PC-9 (cell line): ENCODE data around the gene ANKRD66. TPM values are rescaled to one million over a fixed set of nuclear protein-coding genes. Genes with fewer than 3 reads are reported as not detected.

ENCODE experiments used
- BruUV-seq: library from RNA; stranded (reverse); fragments of 400-500 nt; replicated peaks from 2 replicates; lab custom pipeline; 2021; lab: Mats Ljungman, UMichigan
- CTCF ChIA-PET: fragments of 300-600 bp; sonication (Branson Sonifier 250); formaldehyde crosslinking; loops from one replicate; lab custom pipeline; 2022; ENCODE audit warnings: antibody characterized with exemption; lab: Charles Lee
- POLR2A ChIA-PET: fragments of 300-600 bp; sonication (Branson Sonifier 250); formaldehyde crosslinking; loops from one replicate; lab custom pipeline; 2022; ENCODE audit warnings: antibody characterized with exemption; ENCODE audit not compliant: unreplicated experiment; lab: Charles Lee
- DNase-seq, 2 experiments: peaks; one replicate each; pipeline versions ENCODE4 v3.0.0 to v3.0.0-alpha.2; 2015 to 2022; ENCODE audit warnings: mixed read lengths in 1 of 2
- H2AFZ ChIP-seq: fragments of 200-600 bp; sonication (generic); 2 replicates; pipeline ENCODE4 v1.8.1; 2017; ENCODE audit warnings: antibody characterized with exemption
- H3F3A ChIP-seq: fragments of 200-600 bp; sonication (generic); 2 replicates; pipeline ENCODE4 v1.8.1; 2017; ENCODE audit warnings: antibody characterized with exemption, mild to moderate bottlenecking, low read depth; ENCODE audit not compliant: insufficient read depth
- H3K27ac ChIP-seq: fragments of 200-600 bp; sonication (generic); 2 replicates; pipeline ENCODE4 v1.6.1; 2016; ENCODE audit warnings: mixed run types
- H3K27me3 ChIP-seq: fragments of 200-600 bp; sonication (generic); 2 replicates; pipeline ENCODE4 v1.6.1; 2016; ENCODE audit warnings: low read depth, mixed run types; ENCODE audit not compliant: insufficient read depth
- H3K36me3 ChIP-seq: fragments of 200-600 bp; sonication (generic); 2 replicates; pipeline ENCODE4 v1.6.1; 2016; ENCODE audit warnings: low read depth, mixed run types
- H3K4me1 ChIP-seq: fragments of 200-600 bp; sonication (generic); replicated peaks from 2 replicates; pipeline ENCODE4 v1.6.1; 2016; ENCODE audit warnings: mixed run types; ENCODE audit not compliant: insufficient read depth
- H3K4me2 ChIP-seq: fragments of 200-600 bp; sonication (generic); 2 replicates; pipeline ENCODE4 v1.6.1; 2017; ENCODE audit warnings: mixed run types
- H3K4me3 ChIP-seq: fragments of 200-600 bp; sonication (generic); 2 replicates; pipeline ENCODE4 v1.6.1; 2016; ENCODE audit warnings: mixed run types
- H3K79me2 ChIP-seq: fragments of 200-600 bp; sonication (generic); 2 replicates; pipeline ENCODE4 v1.6.1; 2017; ENCODE audit warnings: low read depth, mixed run types
- H3K9me2 ChIP-seq: fragments of 200-600 bp; sonication (generic); 2 replicates; pipeline ENCODE4 v1.8.1; 2017; ENCODE audit warnings: mild to moderate bottlenecking; ENCODE audit not compliant: insufficient read depth
- H3K9me3 ChIP-seq: fragments of 200-600 bp; sonication (generic); 2 replicates; pipeline ENCODE4 v1.8.1; 2016; ENCODE audit warnings: low read depth; ENCODE audit not compliant: insufficient read depth
- H4K20me1 ChIP-seq: fragments of 200-600 bp; sonication (generic); 2 replicates; pipeline ENCODE4 v1.8.1; 2017; ENCODE audit not compliant: insufficient read depth
- EZH2 ChIP-seq: fragments of 200-600 bp; sonication (generic); IDR thresholded peaks from 2 replicates; pipeline ENCODE4 v1.8.0; 2017; ENCODE audit warnings: antibody characterized with exemption, low read depth
- intact Hi-C: fragments of 100-400 bp; cut with micrococcal nuclease; formaldehyde crosslinking; loops from one replicate; pipeline ENCODE4 v1.10.0; 2022; ENCODE audit not compliant: unreplicated experiment
- total RNA-seq: library from RNA; stranded (reverse); gene quantifications from 2 replicates; pipeline ENCODE4 v1.2.3, GENCODE V29; 2021
- TF ChIP-seq, protein P1 (sequence below): fragments of 200-600 bp; sonication (generic); conservative IDR thresholded peaks from 2 replicates; pipeline ENCODE4 v1.6.1; 2017; ENCODE audit warnings: mixed run types, antibody characterized with exemption, mild to moderate bottlenecking, moderate library complexity

Gene ANKRD66
- total RNA-seq, 1 experiment from 2014 or later = not detected

DNA sequence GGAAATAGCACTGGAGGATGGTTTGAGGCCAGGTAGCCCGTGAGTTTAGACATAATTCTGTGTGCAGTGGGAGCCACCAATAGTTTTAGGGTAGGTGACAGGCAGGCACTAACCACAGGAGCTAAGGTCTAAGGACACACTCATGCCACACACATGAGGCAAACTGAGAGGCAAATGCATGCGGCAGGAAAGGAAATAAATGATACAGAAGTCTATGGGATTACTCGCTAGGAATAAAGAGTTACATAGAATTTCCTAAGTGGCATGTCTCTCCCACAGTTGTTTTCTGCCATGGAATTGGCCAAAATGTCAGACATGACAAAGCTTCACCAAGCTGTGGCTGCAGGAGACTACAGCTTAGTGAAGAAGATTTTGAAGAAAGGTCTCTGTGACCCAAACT, 4.9 kb downstream of the ANKRD66 start:
- Histone ChIP-seq H2AFZ (no peak overlapping the region), H3F3A (no peaks in the 10 kb centered on the region), H3K79me2 (no peaks in the 10 kb centered on the region), H3K27ac (no peak overlapping the region), H4K20me1 (no peaks in the 10 kb centered on the region), H3K9me2 (no peaks in the 10 kb centered on the region), H3K4me1 (0 out of 2 replicates have a peak, but pooled peaks cover 3% of the 10 kb centered on the region), H3K36me3 (no peaks in the 10 kb centered on the region), H3K9me3 (no peaks in the 10 kb centered on the region), H3K27me3 (no peaks in the 10 kb centered on the region), H3K4me3 (no peak overlapping the region), H3K4me2 (no peak overlapping the region)
- BruUV-seq = no TSS peak
- TF ChIP-seq EZH2 = no peak
- TF ChIP-seq, protein P1, sequence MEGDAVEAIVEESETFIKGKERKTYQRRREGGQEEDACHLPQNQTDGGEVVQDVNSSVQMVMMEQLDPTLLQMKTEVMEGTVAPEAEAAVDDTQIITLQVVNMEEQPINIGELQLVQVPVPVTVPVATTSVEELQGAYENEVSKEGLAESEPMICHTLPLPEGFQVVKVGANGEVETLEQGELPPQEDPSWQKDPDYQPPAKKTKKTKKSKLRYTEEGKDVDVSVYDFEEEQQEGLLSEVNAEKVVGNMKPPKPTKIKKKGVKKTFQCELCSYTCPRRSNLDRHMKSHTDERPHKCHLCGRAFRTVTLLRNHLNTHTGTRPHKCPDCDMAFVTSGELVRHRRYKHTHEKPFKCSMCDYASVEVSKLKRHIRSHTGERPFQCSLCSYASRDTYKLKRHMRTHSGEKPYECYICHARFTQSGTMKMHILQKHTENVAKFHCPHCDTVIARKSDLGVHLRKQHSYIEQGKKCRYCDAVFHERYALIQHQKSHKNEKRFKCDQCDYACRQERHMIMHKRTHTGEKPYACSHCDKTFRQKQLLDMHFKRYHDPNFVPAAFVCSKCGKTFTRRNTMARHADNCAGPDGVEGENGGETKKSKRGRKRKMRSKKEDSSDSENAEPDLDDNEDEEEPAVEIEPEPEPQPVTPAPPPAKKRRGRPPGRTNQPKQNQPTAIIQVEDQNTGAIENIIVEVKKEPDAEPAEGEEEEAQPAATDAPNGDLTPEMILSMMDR = no peak
- intact Hi-C loops = no loop called here
- CTCF ChIA-PET = no interaction called here
- POLR2A ChIA-PET = no interaction called here
- no peak for DNase-seq

DNA sequence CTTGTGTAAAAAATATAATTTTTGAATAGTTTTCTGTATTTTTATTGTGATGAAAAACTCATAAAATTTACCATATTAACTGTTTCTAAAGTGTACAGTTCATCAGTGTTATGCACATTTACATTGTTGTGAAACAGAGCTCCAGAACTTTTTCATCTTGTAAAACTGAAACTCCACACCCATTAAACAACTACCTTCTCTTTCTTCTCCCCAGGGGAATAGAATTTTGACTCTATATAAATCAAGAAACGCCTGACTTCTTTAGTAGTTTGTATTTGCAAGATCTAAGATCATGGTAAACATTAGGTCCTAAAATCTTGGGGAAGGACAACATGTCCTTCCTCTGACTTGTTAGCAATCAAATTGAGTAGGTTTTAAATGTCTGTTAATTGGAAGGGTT, 9.1 kb downstream of the ANKRD66 start:
- no peaks in the 10 kb centered on the region for H3F3A ChIP-seq
- no peaks in the 10 kb centered on the region for H3K36me3 ChIP-seq
- intact Hi-C loops = no loop called here
- CTCF ChIA-PET = no interaction called here
- no peak overlapping the region for H3K4me3 ChIP-seq
- no peaks in the 10 kb centered on the region for H3K27me3 ChIP-seq
- peaks cover 9% of the 10 kb centered on the region; the same call in 1 of the 2 replicates for H3K4me1 ChIP-seq
- no TSS peak for BruUV-seq
- H3K79me2 ChIP-seq = no peaks in the 10 kb centered on the region
- POLR2A ChIA-PET = no interaction called here
- H3K9me3 ChIP-seq = no peaks in the 10 kb centered on the region
- no peak overlapping the region for H2AFZ ChIP-seq
- TF ChIP-seq, protein P1 = no peak
- TF ChIP-seq EZH2 = no peak
- no peak for DNase-seq
- no peak overlapping the region for H3K27ac ChIP-seq
- no peaks in the 10 kb centered on the region for H4K20me1 ChIP-seq
- H3K9me2 ChIP-seq = no peaks in the 10 kb centered on the region
- no peak overlapping the region for H3K4me2 ChIP-seq

DNA sequence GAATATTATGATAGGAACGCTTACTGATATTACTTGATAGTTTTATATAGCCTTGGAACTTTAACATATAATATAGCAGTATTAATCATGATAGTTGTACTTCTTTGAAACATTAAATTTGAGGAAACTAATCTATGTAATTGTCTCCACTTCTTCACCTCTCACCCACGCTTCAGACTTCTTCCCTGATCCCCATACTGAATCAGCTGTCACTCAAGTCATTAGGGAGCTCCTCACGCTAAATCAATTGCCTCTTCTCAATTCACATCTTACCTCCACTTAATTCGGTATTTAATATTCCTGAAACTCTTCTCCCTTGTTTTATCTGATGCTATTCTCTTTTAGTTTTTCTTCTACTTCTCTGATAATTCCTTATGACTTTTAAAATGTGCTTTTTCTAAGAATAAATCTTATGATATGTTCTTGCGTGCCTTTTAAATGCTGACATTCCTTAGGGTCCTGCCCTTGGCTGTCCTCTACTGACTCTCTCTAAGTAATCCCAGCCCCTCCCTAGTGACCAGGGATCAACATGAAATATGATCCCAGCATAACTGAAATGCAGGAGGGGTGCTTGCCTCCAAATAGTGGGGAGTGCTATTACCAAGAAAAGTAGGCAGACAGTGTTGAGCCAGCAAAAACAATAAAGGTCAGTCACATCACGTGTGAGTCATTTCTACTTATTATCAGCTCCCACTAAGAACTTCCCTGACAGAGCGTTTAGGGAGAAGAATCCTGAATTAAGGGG, 9.9 kb downstream of the ANKRD66 start:
- no peaks in the 10 kb centered on the region for H3K36me3 ChIP-seq
- H3F3A ChIP-seq = no peaks in the 10 kb centered on the region
- TF ChIP-seq, protein P1 = no peak
- no peak for TF ChIP-seq EZH2
- H3K9me2 ChIP-seq = no peaks in the 10 kb centered on the region
- no peaks in the 10 kb centered on the region for H3K9me3 ChIP-seq
- ChIA-PET CTCF (no interaction called here), POLR2A (no interaction called here)
- no peaks in the 10 kb centered on the region for H3K27me3 ChIP-seq
- peaks cover 9% of the 10 kb centered on the region; the same call in 1 of the 2 replicates for H3K4me1 ChIP-seq
- no peaks in the 10 kb centered on the region for H3K79me2 ChIP-seq
- intact Hi-C loops = no loop called here
- H3K4me3 ChIP-seq = no peak overlapping the region
- H3K27ac ChIP-seq = no peak overlapping the region
- no TSS peak for BruUV-seq
- H4K20me1 ChIP-seq = no peaks in the 10 kb centered on the region
- no peak for DNase-seq
- H3K4me2 ChIP-seq = no peak overlapping the region
- H2AFZ ChIP-seq = no peak overlapping the region
